NOMO-1 (cell line): Measurements from ENCODE around the gene TOMM40.
"Not testable (repeated sequence)": the region's sequence is repeated elsewhere in the genome, so short reads cannot be mapped to it uniquely, and the experiment has no call there.

Experiments used
- DNase-seq, 2 experiments: peaks; one replicate each; lab custom pipeline; 2025; ENCODE audit not compliant: unreplicated experiment in 2 of 2; lab: John Stamatoyannopoulos, UW

Gene TOMM40

DNA sequence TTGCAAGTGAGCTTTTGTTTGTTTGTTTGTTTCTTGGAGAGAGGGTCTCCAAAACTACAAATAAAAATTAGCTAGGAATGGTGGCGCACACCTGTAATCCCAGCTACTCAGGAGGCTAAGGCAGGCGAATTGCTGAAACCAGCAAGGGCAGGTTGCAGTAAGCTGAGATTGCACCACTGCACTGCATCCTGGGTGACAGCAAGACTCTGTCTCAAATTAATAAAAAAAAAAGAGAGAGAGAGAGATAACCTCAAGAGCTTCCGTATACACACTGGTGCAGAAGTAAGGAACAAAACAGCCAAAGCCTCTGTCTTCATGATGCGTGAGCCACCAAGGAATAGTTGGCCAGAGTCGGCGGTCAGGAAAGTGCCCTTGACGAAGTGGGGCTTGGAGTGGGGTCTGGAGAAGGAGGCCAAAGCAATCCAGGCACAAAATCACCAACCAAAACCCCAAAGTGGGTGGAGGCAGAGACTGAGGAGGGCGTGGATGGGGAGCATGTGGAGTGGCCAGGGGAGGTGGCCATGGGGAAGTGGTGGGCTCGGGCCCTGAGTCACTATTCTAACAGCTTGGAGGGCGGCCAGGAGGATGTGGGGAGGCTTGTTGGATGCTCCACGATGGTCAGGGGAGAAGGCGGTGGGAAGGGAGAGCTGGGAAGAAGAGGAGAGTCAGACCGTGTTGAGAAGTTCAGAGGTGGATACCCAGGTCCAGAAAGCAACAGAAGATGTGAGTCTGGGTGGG is 21.2 kb upstream of the TOMM40 start:
- DNase-seq: peak in 1 of 2 experiments; percentile 22

DNA sequence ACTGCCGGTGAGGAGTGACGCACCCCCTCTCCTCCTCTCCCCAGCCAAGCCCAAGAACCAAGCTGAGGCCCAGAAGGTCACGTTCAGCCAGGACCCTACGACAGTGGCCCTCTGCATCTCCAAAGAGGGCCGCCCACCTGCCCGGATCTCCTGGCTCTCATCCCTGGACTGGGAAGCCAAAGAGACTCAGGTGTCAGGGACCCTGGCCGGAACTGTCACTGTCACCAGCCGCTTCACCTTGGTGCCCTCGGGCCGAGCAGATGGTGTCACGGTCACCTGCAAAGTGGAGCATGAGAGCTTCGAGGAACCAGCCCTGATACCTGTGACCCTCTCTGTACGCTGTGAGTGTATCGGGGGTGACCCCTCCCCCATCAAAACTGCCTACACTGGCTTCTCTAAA is 19.2 kb upstream of the TOMM40 start:
- no peak for DNase-seq

DNA sequence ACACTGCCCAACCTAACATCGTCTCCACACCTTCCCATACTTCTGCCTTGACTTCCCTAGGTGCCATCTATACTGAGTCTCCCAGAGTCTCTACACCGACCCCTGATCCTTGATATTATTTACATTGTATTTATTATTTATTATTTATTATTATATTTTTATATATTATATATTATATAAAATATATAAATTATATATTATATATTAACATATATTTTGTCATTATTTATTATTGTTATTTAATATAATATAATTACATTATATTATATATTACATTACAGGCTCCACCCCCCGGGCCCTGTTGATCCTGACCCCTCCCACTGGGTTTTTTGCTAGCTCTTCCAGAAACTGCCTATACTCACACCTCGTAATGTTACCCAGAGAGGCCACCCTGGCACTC is 18.4 kb upstream of the TOMM40 start:
- no peak for DNase-seq

DNA sequence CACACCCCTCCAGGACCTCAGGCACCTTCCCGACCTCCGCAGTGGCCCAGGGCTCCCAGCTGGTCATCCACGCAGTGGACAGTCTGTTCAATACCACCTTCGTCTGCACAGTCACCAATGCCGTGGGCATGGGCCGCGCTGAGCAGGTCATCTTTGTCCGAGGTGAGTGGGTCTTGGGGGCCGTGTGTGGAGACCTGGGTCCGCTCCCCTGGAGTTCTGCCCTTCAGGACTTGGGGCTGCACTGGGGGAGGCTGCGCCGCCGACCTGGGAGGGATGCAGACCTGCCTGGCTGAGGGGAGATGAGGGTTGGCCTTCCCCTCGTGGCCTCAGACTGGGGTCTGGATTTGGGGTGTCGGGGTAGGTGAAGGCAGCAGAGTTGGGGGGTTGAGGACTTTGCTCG is 16.7 kb upstream of the TOMM40 start:
- no peak for DNase-seq

DNA sequence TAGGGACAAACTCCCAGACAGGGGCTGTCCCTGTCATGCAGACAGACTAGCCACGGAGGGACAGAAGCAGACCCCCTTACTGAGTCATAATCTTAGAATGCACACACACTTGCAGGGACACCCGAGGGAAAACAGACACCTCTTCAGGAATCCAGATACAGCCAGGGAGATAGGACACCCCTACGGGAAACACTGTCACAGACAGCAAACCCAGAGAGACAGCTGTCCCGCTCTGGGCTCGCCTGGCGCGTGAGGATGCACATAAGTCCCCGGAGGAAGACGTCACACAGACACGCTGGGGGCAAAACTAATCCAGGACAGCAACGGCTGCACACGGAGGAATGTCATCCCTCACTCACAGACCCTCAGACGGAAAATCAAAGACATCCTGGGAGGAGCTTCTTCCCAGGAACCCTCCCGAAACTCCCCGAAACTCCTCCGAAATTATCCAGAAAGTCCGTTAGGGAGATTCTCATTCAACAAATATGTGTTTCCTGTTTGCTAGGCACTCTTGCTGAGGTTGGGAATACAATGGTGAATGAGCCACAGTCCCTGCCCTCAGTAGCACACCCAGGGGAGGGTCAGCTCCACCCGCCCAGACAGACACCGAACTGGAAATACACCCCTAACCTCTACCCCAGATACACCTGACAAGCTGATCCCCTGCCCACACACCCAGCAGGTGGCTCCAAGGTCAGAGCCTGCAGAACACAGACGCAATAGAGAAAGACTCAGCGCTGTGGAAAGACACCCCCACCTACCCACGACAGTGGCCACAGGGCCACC is 15.2 kb upstream of the TOMM40 start:
- DNase-seq: no peak

DNA sequence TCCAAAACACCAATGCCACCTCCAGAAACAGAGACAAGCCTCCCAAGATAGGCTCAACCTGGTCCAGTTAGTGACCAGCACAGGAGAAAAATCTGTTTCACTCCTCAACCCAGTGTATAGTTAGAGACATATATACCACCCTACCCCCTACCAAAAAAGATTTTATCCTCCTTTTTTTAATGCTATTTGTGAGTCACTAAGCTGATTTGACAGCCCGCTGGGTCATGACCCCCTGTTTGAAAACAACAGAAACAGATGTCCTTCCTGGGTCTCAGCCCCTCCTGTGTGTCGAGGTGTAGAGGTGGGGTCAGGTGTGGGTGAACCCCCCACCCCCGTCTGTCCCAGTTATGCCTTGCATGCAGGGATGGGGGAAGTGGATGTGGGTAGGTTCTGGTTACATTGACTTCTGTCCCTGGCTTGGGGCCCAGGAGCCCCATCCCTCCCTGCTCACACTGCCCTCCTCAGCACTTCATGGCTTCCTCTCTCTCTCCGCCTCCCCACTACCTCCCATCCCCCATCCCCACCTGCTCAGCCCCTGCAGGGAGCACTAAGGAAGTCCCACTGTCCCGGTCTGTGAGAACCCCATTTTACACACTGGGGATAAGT is 14.0 kb upstream of the TOMM40 start:
- no peak for DNase-seq

DNA sequence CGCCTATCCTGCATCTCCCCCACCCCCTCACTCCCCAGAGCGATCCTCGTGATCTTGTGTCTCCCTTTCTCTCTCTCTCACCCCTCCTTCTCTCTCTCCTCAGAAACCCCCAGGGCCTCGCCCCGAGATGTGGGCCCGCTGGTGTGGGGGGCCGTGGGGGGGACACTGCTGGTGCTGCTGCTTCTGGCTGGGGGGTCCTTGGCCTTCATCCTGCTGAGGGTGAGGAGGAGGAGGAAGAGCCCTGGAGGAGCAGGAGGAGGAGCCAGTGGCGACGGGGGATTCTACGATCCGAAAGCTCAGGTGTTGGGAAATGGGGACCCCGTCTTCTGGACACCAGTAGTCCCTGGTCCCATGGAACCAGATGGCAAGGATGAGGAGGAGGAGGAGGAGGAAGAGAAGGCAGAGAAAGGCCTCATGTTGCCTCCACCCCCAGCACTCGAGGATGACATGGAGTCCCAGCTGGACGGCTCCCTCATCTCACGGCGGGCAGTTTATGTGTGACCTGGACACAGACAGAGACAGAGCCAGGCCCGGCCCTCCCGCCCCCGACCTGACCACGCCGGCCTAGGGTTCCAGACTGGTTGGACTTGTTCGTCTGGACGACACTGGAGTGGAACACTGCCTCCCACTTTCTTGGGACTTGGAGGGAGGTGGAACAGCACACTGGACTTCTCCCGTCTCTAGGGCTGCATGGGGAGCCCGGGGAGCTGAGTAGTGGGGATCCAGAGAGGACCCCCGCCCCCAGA is 12.8 kb upstream of the TOMM40 start:
- DNase-seq: no peak

DNA sequence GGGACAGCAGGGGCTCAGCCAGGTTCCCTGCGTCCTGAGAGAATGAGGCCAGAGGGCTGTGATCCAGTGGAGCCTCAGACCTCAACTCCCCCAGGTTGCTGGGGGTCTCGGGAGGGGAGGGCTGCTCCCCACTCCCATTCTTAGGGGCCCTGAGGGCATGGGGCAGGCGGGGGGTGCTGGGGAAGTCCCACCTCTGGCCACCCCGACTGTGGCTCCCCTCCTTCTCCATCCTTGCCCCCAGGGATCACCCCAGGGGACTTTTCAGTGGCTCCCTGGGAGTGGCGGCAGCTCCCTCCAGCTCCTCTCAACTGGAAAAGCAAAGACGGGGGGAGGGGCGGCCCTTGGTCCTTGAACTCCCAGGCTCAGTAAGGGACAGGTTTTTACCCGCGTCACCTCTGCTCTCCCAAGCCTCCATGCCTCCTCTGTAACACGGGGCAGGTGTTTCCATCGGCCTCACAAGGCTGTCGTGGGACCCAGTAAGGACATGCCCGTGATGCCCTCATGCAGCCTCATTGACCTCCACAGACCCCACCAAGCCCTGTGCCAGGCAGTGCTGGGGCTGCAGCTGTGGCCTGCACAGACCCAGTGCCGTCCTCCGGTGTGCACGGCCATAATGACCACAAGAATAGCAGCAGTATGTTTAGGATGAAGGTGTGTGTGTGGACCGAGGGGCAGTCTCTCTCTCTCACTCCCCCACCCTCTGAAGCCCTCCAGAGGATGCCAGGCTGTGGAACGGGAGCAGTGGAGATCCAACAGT is 11.6 kb upstream of the TOMM40 start:
- no peak for DNase-seq

DNA sequence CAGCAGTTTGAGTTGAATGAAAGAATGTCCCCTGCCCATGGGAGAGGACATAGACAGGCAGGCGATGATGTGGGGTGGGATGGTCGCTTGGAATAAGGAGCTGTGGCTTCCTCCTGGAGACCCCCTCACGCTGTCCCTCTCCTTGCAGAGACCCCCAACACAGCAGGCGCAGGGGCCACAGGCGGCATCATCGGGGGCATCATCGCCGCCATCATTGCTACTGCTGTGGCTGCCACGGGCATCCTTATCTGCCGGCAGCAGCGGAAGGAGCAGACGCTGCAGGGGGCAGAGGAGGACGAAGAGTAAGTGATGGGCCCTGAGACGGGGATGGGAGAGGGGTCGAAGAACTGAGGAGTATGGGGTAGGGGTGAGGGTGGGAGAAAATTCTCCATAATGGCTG is 9.0 kb upstream of the TOMM40 start:
- DNase-seq: no peak

DNA sequence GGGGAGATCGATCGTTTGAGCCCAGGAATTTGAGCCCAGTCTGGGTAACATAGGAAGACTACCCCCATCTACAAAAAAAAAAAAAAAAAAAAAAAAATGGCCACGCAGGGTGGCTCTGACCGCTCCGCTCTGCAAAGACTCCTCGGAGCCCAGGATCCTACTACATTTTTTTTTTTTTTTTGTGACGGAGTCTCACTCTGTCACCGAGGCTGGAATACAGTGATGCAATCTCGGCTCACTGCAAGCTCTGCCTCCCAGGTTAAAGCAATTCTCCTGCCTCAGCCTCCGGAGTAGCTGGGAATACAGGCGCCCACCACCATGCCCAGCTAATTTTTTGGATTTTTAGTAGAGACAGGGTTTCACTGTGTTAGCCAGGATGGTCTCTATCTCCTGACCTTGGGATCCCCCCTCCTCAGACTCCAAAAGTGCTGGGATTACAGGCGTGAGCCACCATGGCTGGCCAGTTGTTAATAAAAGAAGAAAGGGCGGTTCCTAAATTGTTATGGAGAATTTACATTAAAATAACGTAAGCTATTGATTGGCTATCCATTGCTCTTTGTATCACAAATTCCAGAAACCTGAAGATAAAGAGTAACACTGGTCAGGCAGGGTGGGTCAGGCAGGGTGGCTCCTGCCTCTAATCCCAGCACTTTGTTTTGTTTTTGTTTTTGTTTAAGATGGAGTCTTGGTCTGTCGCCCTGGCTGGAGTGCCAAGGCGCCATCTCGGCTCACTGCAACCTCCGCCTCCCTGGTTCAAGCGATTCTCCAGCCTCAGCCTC is 8.2 kb upstream of the TOMM40 start:
- not testable (repeated sequence) for DNase-seq

DNA sequence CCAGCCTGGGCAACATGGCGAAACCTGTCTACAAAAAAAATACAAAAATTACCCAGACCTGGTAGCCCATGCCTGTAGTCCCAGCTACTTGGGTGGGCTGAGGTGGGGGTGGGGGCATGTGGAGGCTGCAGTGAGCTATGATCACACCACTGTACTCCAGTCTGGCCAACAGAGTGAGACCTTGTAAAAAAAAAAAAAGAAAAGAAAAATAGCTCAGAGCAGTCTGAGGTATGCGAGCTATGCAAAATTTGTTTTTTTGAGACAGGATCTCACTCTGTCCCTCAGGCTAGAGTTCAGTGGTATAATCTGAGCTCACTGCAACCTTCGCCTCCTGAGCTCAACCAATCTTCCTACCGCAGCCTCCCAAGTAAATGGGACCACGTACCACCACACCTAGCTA is 7.1 kb upstream of the TOMM40 start:
- no peak for DNase-seq

DNA sequence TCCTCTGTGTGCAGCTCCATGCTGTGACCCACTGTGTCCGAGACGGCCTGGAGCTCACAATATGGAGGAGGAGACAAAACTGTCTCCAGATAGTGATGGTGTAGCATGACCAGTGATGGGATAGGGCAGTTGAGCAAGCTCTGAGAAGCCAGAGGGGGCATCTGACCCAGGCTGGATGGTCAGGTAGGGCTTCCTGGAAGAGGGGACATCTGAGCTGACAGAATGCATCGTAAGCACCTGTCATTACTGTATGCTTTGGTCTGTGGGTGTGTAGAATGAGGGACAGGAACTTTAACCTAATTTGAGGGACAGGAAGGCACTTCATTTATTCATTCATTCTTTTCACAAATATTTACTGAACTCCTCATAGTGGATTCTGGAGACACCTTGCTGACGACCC is 6.5 kb upstream of the TOMM40 start:
- DNase-seq: no peak

DNA sequence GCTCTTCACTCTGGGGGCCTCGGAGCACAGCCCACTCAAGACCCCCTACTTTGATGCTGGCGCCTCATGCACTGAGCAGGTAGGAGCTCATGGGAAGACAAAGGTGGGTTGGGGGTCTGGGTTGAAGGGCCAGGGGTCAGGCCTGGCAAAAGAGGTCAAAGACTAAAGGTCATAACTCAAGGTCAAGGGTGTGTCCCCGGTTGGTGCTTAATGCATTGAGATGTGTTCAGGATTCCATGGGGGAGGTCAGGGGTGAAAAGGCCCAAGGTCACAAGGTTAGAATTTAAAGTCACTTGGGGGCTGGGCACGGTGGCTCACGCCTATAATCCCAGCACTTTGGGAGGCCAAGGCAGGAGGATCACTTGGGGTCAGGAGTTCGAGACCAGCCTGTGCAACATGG is 4.9 kb upstream of the TOMM40 start:
- no peak for DNase-seq

DNA sequence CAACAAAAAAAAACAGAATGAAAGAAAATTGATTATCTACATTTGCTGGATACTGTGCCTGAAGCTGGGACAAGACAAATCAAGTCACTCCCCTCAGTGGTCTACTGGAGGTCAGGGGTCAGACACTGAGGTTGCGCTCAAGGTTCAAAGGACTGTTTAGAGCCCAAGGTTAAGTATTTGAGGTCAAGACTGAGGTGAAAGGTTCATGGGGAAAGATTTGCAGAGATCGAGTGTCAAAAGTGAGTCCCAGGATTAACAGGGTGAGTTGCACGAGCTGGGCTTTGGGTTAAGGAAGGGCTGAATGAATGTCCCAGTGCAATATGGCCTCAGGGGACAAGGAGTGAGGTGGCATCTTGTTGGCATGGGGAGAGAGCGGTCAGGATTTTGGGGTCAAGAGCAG is 3.4 kb upstream of the TOMM40 start:
- DNase-seq: no peak

DNA sequence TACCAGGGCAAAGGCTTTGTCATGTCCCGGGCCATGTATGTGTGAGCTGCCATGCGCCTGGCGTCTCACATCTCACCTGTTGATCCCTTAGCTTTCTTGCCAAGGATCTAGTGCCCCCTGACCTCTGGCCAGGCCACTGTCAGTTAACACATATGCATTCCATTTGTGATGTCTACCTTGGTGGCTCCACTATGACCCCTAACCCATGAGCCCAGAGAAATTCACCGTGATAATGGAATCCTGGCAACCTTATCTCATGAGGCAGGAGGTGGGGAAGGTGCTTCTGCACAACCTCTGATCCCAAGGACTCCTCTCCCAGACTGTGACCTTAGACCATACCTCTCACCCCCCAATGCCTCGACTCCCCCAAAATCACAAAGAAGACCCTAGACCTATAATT is 2.7 kb upstream of the TOMM40 start:
- DNase-seq: not testable (repeated sequence)

DNA sequence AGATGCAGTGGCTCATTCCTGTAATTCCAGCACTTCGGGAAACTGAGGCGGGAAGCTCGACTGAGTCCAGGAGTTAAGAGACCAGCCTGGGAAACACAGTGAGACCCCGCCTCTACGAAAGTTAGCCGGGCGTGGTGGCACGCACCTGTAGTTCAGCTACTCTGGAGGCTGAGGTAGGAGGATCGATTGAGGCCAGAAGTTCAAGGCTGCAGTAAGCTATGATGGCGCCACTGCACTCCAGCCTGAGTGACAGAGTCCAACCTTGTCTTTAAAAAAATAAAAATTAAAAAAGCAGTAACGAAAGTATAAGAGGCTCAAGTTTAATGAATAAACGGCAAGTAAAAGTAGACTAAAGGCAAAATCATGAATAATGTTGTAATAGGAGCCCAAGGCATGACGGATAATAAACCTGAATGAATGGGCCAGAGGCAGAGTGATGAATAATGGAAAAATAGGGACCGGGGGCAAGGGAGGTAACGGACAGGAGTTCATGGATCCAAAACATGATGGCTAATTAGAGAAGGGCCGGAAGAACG is 1.2 kb upstream of the TOMM40 start:
- no peak for DNase-seq

DNA sequence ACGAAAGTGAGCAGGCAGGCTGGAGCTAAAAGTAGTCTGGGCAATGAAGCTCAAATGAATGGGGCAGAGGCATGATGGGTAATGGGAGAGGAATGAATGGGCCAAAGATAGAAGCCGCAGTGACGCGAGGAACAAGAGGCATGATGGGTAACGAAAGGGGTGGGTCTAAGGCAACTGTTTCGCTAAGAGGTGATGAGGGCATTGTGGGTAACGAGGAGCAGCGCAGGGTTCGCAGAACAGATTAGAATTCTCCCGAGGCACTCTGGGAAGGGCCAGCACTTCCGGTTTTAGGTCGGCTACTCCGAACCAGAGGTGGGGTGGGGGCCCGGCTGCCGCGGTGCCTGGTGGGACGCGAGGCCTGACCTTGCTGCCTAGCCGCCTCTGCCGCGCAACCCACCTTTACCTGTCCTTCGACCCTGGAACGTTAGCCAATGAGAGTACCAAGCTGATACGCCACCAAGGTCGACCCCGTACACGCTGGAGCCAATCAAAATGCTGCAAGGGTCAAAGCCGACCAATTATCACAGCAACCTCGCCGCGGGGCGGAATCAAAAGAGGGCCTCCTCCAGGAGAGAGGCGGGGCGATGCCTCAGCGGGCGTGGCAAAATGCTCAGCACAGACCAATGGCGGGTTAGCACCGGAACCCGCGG is 563 bp upstream of the TOMM40 start:
- peak; percentile 100 for DNase-seq

DNA sequence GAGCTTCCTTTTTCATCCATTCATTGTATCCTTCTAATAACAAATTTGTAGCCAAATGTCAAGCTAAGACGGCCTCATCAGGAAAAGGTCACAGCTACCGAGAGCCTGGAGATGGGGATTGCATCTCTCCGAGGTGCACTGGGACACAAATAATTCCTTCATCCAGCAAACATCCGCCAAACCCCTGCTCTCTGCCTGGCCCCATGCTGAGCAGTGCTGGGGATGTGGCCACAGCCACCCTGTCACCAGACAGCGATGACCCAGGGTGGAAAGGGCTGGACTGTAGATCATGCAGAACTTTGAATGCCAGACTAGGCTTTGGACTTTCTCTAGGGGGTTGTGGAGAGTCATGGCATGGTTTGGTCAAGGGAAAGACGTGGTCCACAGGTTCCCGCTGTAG is 1.9 kb downstream of the TOMM40 start:
- no peak for DNase-seq
